CD4-positive, alpha-beta T cell (primary cell): ENCODE measurements around the gene ARHGEF6. TPM values are rescaled to one million over a fixed set of nuclear protein-coding genes. Genes with fewer than 3 reads are reported as not detected.

ENCODE experiments used
- ATAC-seq: fragments of 200-7000 bp; cut with Tn5 transposase; one replicate; pipeline ENCODE4 v1.10.0; 2022; ENCODE audit warnings: mild to moderate bottlenecking; ENCODE audit not compliant: poor library complexity
- CTCF ChIA-PET: fragments of 350-600 bp; sonication (Branson Sonifier 250); formaldehyde crosslinking; loops from one replicate; lab custom pipeline; 2021; ENCODE audit warnings: antibody characterized with exemption, inconsistent platforms; lab: Charles Lee
- POLR2A ChIA-PET: fragments of 350-600 bp; sonication (Branson Sonifier 250); formaldehyde crosslinking; loops from one replicate; lab custom pipeline; 2021; ENCODE audit warnings: antibody characterized with exemption, inconsistent platforms; lab: Charles Lee
- DNase-seq, 14 experiments: peaks; one replicate each; pipeline ENCODE4 v3.0.0-alpha.2; 2013 to 2020; ENCODE audit warnings: mixed read lengths in 2 of 14
- H3K27ac ChIP-seq, 2 donors: one replicate each; pipeline versions ENCODE4 v1.5.1 to v1.7.0; 2013; ENCODE audit warnings: low read length in 2 of 2, low read depth in 1 of 2, mild to moderate bottlenecking in 1 of 2
- H3K27me3 ChIP-seq, 2 experiments: 1 replicate in 1 of 2; 2 replicates in 1 of 2; pipeline versions ENCODE4 v1.6.1 to v1.7.0; 2013; ENCODE audit warnings: low read length in 2 of 2, control low read depth in 1 of 2, mild to moderate bottlenecking in 1 of 2, moderate library complexity in 1 of 2; ENCODE audit not compliant: insufficient read depth in 2 of 2, control insufficient read depth in 1 of 2
- H3K36me3 ChIP-seq: one replicate; pipeline ENCODE4 v1.6.1; 2013; ENCODE audit warnings: low read length, control low read depth; ENCODE audit not compliant: insufficient read depth
- H3K4me1 ChIP-seq: one replicate; pipeline ENCODE4 v1.6.1; 2013; ENCODE audit warnings: low read length, control low read depth; ENCODE audit not compliant: insufficient read depth
- H3K4me3 ChIP-seq: one replicate; pipeline ENCODE4 v1.5.1; 2013; ENCODE audit warnings: mild to moderate bottlenecking, low read length, moderate library complexity
- H3K9me3 ChIP-seq, 2 experiments: 1 replicate in 1 of 2; 2 replicates in 1 of 2; pipeline versions ENCODE4 v1.6.1 to v1.7.0; 2013; ENCODE audit warnings: low read length in 2 of 2, mild to moderate bottlenecking in 2 of 2, control low read depth in 1 of 2, moderate library complexity in 1 of 2; ENCODE audit not compliant: control insufficient read depth in 1 of 2, insufficient read depth in 1 of 2
- H3K27ac Mint-ChIP-seq: one replicate; pipeline ENCODE4 v1.8.0; 2020; ENCODE audit warnings: mixed read lengths
- H3K27me3 Mint-ChIP-seq: one replicate; pipeline ENCODE4 v1.8.0; 2021; ENCODE audit warnings: mixed read lengths
- H3K36me3 Mint-ChIP-seq: one replicate; pipeline ENCODE4 v1.8.0; 2021; ENCODE audit warnings: low read depth, mixed read lengths
- H3K4me1 Mint-ChIP-seq: one replicate; pipeline ENCODE4 v1.8.0; 2021; ENCODE audit warnings: low read depth, mixed read lengths
- H3K4me3 Mint-ChIP-seq: one replicate; pipeline ENCODE4 v1.8.0; 2020; ENCODE audit warnings: mild to moderate bottlenecking, mixed read lengths
- H3K9me3 Mint-ChIP-seq: one replicate; pipeline ENCODE4 v1.8.0; 2020; ENCODE audit warnings: mixed read lengths
- CTCF ChIP-seq: fragments of 200-600 bp; IDR thresholded peaks from one replicate; pipeline ENCODE4 v1.8.0; 2022; ENCODE audit warnings: antibody characterized with exemption, mild to moderate bottlenecking
- intact Hi-C, 2 experiments: fragments of 100-400 bp; cut with DNase I in 1 of 2; cut with micrococcal nuclease in 1 of 2; formaldehyde crosslinking; loops; one replicate each; pipeline versions ENCODE4 v1.15.1 to v1.9.0; 2023 to 2025; cut with DNase I, micrococcal nuclease
- total RNA-seq, 174 experiments: library from RNA in 2 of 174; stranded (reverse) in 2 of 174; gene quantifications; one replicate each; pipeline ENCODE4 v1.2.3 and lab custom pipeline; 2021 to 2026

The ARHGEF6 gene
- total RNA-seq, 2 experiments from 2014 or later: 43.3 to 45.3 TPM

GRCh38 chrX:136665258-136665900, 115.4 kb downstream of the ARHGEF6 start:
- no peak overlapping the region for H3K27ac ChIP-seq
- H3K4me3 Mint-ChIP-seq: no peak overlapping the region
- no peaks in the 10 kb centered on the region for H3K27me3 ChIP-seq
- H3K27me3 Mint-ChIP-seq: no peaks in the 10 kb centered on the region
- peaks cover 82% of the 10 kb centered on the region for H3K4me1 ChIP-seq
- H3K9me3 Mint-ChIP-seq: no peaks in the 10 kb centered on the region
- H3K36me3 ChIP-seq: peaks cover 70% of the 10 kb centered on the region
- intact Hi-C loops: no loop called here
- peaks cover 95% of the 10 kb centered on the region for H3K36me3 Mint-ChIP-seq
- H3K27ac Mint-ChIP-seq: peak overlapping the region; percentile 83
- no peak overlapping the region for H3K4me3 ChIP-seq
- peaks cover 89% of the 10 kb centered on the region for H3K4me1 Mint-ChIP-seq
- ChIA-PET POLR2A (interaction anchor here (0.7 to 3.2 kb wide), 10 partner anchors 8 to 56 kb away, joined by 3 to 19 read pairs (median 4); no protein-coding TSS in a partner anchor), CTCF (interaction anchor here (1.1 kb wide), 1 partner anchor 102 kb away, joined by 3 read pairs; no protein-coding TSS in a partner anchor)
- ATAC-seq (no peak), DNase-seq (no peak)
- H3K9me3 ChIP-seq: no peaks in the 10 kb centered on the region
- no peak for TF ChIP-seq CTCF

- Mint-ChIP-seq H3K9me3 (no peaks in the 10 kb centered on the region), H3K27ac (peak overlapping the region; percentile 92), H3K27me3 (no peaks in the 10 kb centered on the region), H3K36me3 (peaks cover 95% of the 10 kb centered on the region), H3K4me3 (peak overlapping the region; percentile 27), H3K4me1 (peaks cover 91% of the 10 kb centered on the region)
- H3K4me1 ChIP-seq: peaks cover 85% of the 10 kb centered on the region
- H3K36me3 ChIP-seq: peaks cover 64% of the 10 kb centered on the region
- ATAC-seq: peak; percentile 35
- intact Hi-C loops: loop anchor here in 1 of 2 experiments (1.0 to 2.0 kb wide), 2 partner anchors 11 to 16 kb away; no protein-coding TSS in a partner anchor
- H3K27ac ChIP-seq: peak overlapping the region; percentile 60 to 65
- no peaks in the 10 kb centered on the region for H3K27me3 ChIP-seq
- TF ChIP-seq CTCF: no peak
- CTCF ChIA-PET: no interaction called here
- POLR2A ChIA-PET: interaction anchor here (1.7 to 1.9 kb wide), 2 partner anchors 11 to 12 kb away, joined by 6 to 11 read pairs; no protein-coding TSS in a partner anchor
- H3K9me3 ChIP-seq: no peaks in the 10 kb centered on the region
- no peak overlapping the region for H3K4me3 ChIP-seq
- DNase-seq: peak in 3 of 14 experiments; percentile 41 to 67 (median 49)
Observed at GRCh38 chrX:136662976-136663375, 117.8 kb downstream of the ARHGEF6 start.

- Histone ChIP-seq H3K36me3 (peaks cover 65% of the 10 kb centered on the region), H3K4me1 (peaks cover 84% of the 10 kb centered on the region), H3K27me3 (no peaks in the 10 kb centered on the region), H3K9me3 (no peaks in the 10 kb centered on the region), H3K4me3 (no peak overlapping the region), H3K27ac (peak overlapping the region; percentile 60 to 65)
- ChIA-PET CTCF (no interaction called here), POLR2A (interaction anchor here (0.9 to 1.9 kb wide), 9 partner anchors 10 to 91 kb away, joined by 3 to 11 read pairs (median 3); no protein-coding TSS in a partner anchor)
- DNase-seq: peak in 5 of 14 experiments; percentile 35 to 79 (median 69)
- peak overlapping the region; percentile 92 for H3K27ac Mint-ChIP-seq
- intact Hi-C loops: loop anchor here in 1 of 2 experiments (1.0 to 2.0 kb wide), 2 partner anchors 12 to 15 kb away; no protein-coding TSS in a partner anchor
- no peak for TF ChIP-seq CTCF
- H3K36me3 Mint-ChIP-seq: peaks cover 95% of the 10 kb centered on the region
- H3K4me1 Mint-ChIP-seq: peaks cover 91% of the 10 kb centered on the region
- peak; percentile 69 for ATAC-seq
- no peaks in the 10 kb centered on the region for H3K9me3 Mint-ChIP-seq
- H3K4me3 Mint-ChIP-seq: peak overlapping the region; percentile 61
- no peaks in the 10 kb centered on the region for H3K27me3 Mint-ChIP-seq
Observed at GRCh38 chrX:136662104-136662503, 118.6 kb downstream of the ARHGEF6 start.
